Right renal pelvis (tissue), 4 donors: ENCODE results near the gene ZNF18. TPM values are rescaled to one million over a fixed set of nuclear protein-coding genes. Genes with fewer than 3 reads are reported as not detected.

Experiments
- polyA plus RNA-seq, 4 donors: library from polyadenylated mRNA; unstranded; fragments of 120-200 nt; gene quantifications; one replicate each; pipeline ENCODE4 v1.2.1, GENCODE V29; 2013; ENCODE audit not compliant: insufficient read length in 4 of 4

Gene ZNF18
- polyA plus RNA-seq, 4 donors: 9.4 to 11.5 (median 10.6) TPM

Other genes starting within 250 kb of the ZNF18 start
- 10 to 100 TPM; 37.5 to 46.9 (median 44.1) TPM for gene MAP2K4, start 23.4 kb upstream of the ZNF18 start, polyA plus RNA-seq